Measurements from ENCODE around the gene STK39.

- TF ChIP-seq, protein P1, sequence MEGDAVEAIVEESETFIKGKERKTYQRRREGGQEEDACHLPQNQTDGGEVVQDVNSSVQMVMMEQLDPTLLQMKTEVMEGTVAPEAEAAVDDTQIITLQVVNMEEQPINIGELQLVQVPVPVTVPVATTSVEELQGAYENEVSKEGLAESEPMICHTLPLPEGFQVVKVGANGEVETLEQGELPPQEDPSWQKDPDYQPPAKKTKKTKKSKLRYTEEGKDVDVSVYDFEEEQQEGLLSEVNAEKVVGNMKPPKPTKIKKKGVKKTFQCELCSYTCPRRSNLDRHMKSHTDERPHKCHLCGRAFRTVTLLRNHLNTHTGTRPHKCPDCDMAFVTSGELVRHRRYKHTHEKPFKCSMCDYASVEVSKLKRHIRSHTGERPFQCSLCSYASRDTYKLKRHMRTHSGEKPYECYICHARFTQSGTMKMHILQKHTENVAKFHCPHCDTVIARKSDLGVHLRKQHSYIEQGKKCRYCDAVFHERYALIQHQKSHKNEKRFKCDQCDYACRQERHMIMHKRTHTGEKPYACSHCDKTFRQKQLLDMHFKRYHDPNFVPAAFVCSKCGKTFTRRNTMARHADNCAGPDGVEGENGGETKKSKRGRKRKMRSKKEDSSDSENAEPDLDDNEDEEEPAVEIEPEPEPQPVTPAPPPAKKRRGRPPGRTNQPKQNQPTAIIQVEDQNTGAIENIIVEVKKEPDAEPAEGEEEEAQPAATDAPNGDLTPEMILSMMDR (IDR thresholded peaks at IDR 0.05) = no peak
- TF ChIP-seq POLR2A (IDR thresholded peaks at IDR 0.05) = no peak
Observed at GRCh38 chr2:168230389-168230788, 17.0 kb downstream of the STK39 start.
